HG03064 (cell line): ENCODE data around the gene NT5C.
A peak's percentile ranks its signal among the peaks of the same experiment; 100 is the strongest.

Source experiments
- ATAC-seq: cut with Tn5 transposase; IDR thresholded peaks from one replicate; pipeline ENCODE4 v1.9.1; 2021; ENCODE audit warnings: low read depth; ENCODE audit not compliant: unreplicated experiment

NT5C gene

GRCh38 chr17:75124041-75124818 is 7.3 kb downstream of the NT5C start:
- ATAC-seq, result no peak

- ATAC-seq, result no peak
Measured at GRCh38 chr17:75118307-75118706, 13.2 kb downstream of the NT5C start.

GRCh38 chr17:75116737-75117136 is 14.8 kb downstream of the NT5C start:
- no peak for ATAC-seq

- no peak for ATAC-seq
Measured at GRCh38 chr17:75115555-75115954, 16.0 kb downstream of the NT5C start.

GRCh38 chr17:75114552-75115314 is 16.8 kb downstream of the NT5C start:
- ATAC-seq, result no peak

- no peak for ATAC-seq
Measured at GRCh38 chr17:75113798-75114551, 17.6 kb downstream of the NT5C start.

GRCh38 chr17:75111777-75112335 is 19.7 kb downstream of the NT5C start:
- ATAC-seq, result no peak

- ATAC-seq, result no peak
Measured at GRCh38 chr17:75110234-75110937, 21.2 kb downstream of the NT5C start.

GRCh38 chr17:75109407-75110233 is 21.9 kb downstream of the NT5C start, which contains the start of gene ARMC7:
TSS of gene ARMC7 (plus strand) at chr17:75109969. CDS start at chr17:75110289, 320 bp downstream.
- ATAC-seq, result peak; percentile 61

- no peak for ATAC-seq
Measured at GRCh38 chr17:75109046-75109406, 22.5 kb downstream of the NT5C start.

- ATAC-seq, result no peak
Measured at GRCh38 chr17:75108193-75108592, 23.3 kb downstream of the NT5C start.

GRCh38 chr17:75105126-75106080 is 26.1 kb downstream of the NT5C start:
- ATAC-seq, result no peak

- ATAC-seq, result no peak
Measured at GRCh38 chr17:75103601-75104554, 27.7 kb downstream of the NT5C start.

GRCh38 chr17:75102385-75102821 is 29.1 kb downstream of the NT5C start:
- ATAC-seq, result no peak

- ATAC-seq, result no peak
Measured at GRCh38 chr17:75099881-75100595, 31.5 kb downstream of the NT5C start.

GRCh38 chr17:75098861-75099260 is 32.7 kb downstream of the NT5C start:
- no peak for ATAC-seq
